IPS-15b (cell line): Measurements from ENCODE around the gene SRPK2.
A peak's percentile ranks its signal among the peaks of the same experiment; 100 is the strongest.
"Not testable (repeated sequence)": the region's sequence is repeated elsewhere in the genome, so short reads cannot be mapped to it uniquely, and the experiment has no call there.

Experiments
- H3K27me3 ChIP-seq: one replicate; pipeline ENCODE4 v1.6.1; 2013; ENCODE audit warnings: low read length; ENCODE audit not compliant: control insufficient read depth, insufficient read depth
- H3K36me3 ChIP-seq: one replicate; pipeline ENCODE4 v1.6.1; 2013; ENCODE audit warnings: low read length; ENCODE audit not compliant: control insufficient read depth, insufficient read depth
- H3K4me1 ChIP-seq: one replicate; pipeline ENCODE4 v1.6.1; 2013; ENCODE audit warnings: mild to moderate bottlenecking, low read length; ENCODE audit not compliant: control insufficient read depth, insufficient read depth
- H3K4me3 ChIP-seq: one replicate; pipeline ENCODE4 v1.5.1; 2013; ENCODE audit warnings: low read depth, low read length
- H3K9ac ChIP-seq: one replicate; pipeline ENCODE4 v1.6.1; 2013; ENCODE audit warnings: low read depth, mild to moderate bottlenecking, low read length
- H3K9me3 ChIP-seq: one replicate; pipeline ENCODE4 v1.6.1; 2013; ENCODE audit warnings: mild to moderate bottlenecking, low read length; ENCODE audit not compliant: control insufficient read depth, insufficient read depth

SRPK2 gene

GRCh38 chr7:105388356-105389087 lies at the start of gene SRPK2:
SRPK2 (minus strand) TSS chr7:105388921.
- Histone ChIP-seq H3K9ac (peak within 1 kb of the TSS; percentile 14), H3K4me1 (peaks cover 4% of the 10 kb centered on the region), H3K36me3 (no peaks in the 10 kb centered on the region), H3K4me3 (peak within 1 kb of the TSS; percentile 63), H3K27me3 (no peaks in the 10 kb centered on the region), H3K9me3 (no peaks in the 10 kb centered on the region)

DNA sequence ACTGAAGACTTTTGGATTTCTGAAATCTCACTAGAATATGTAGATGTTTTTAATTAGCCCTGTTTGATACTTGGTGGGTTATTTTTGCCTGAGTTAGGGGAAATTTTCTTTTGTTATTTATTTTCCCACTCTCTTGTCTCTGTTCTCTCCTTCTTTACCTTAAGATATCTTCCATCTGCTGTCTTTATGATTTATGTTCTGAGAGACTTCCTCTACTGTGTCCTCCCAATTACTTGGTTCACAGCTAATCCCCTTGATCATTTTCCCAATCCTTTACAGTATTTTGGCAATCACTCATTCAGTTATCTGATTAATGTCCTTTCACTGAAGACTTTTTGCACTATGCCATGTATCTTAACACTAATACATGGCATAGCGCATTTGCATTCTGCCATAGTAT lies 49.5 kb upstream of the SRPK2 start:
- Histone ChIP-seq H3K36me3 (no peaks in the 10 kb centered on the region), H3K27me3 (no peaks in the 10 kb centered on the region), H3K9me3 (no peaks in the 10 kb centered on the region), H3K4me1 (no peaks in the 10 kb centered on the region), H3K9ac (no peak overlapping the region), H3K4me3 (no peak overlapping the region)

DNA sequence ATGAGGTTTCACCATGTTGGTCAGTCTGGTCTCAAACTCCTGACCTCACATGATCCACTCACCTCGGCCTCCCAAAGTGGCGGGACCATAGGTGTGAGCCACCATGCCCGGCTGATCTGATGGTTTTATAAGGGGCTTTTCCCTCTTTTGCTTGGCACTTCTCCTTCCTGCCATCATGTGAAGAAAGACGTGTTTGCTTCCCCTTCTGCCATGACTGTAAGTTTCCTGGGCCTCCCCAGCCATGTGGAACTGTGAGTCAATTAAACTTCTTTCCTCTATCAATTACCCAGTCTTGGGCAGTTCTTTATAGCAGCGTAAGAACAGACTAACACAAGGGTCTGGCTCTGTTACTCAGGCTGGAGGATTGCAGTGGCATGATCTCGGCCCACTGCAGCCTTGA lies 48.6 kb upstream of the SRPK2 start:
- not testable (repeated sequence) for H3K4me3 ChIP-seq, H3K9me3 ChIP-seq, H3K9ac ChIP-seq, H3K36me3 ChIP-seq, H3K4me1 ChIP-seq, H3K27me3 ChIP-seq

- Histone ChIP-seq H3K4me1 (no peaks in the 10 kb centered on the region), H3K4me3 (no peak overlapping the region), H3K9ac (no peak overlapping the region), H3K27me3 (no peaks in the 10 kb centered on the region), H3K36me3 (no peaks in the 10 kb centered on the region), H3K9me3 (no peaks in the 10 kb centered on the region)
Measured at GRCh38 chr7:105429746-105430612, 41.3 kb upstream of the SRPK2 start.

DNA sequence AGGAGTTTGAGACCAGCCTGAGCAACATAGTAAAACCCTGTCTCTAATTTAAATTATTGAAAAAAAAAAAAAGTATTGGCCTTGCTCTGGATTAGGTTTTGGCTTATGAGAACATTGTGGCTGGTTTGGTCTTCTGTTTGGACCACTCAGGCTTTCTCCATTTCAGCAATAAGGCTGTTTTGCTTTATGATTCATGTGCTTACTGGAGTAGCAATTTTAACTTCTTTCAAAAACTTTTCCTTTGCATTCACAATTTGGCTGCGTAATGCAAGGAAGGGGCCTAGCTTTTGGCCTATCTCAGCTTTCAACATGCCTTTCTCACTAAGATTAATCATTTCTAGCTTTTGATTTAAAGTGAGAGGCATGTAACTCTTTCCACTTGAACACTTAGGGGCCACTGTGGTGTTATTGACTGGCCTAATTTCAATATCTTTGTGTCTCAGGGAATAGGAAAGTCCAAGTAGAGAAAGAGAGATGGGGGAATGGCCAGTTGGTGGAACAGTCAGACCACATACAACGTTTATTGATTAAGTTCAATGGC lies 38.0 kb upstream of the SRPK2 start:
- H3K9me3 ChIP-seq: no peaks in the 10 kb centered on the region
- H3K36me3 ChIP-seq: no peaks in the 10 kb centered on the region
- no peak overlapping the region for H3K9ac ChIP-seq
- H3K4me1 ChIP-seq: no peaks in the 10 kb centered on the region
- no peaks in the 10 kb centered on the region for H3K27me3 ChIP-seq
- H3K4me3 ChIP-seq: no peak overlapping the region

- Histone ChIP-seq H3K4me1 (no peaks in the 10 kb centered on the region), H3K27me3 (no peaks in the 10 kb centered on the region), H3K9ac (no peak overlapping the region), H3K36me3 (no peaks in the 10 kb centered on the region), H3K4me3 (no peak overlapping the region), H3K9me3 (no peaks in the 10 kb centered on the region)
Measured at GRCh38 chr7:105423987-105424386, 35.3 kb upstream of the SRPK2 start.

DNA sequence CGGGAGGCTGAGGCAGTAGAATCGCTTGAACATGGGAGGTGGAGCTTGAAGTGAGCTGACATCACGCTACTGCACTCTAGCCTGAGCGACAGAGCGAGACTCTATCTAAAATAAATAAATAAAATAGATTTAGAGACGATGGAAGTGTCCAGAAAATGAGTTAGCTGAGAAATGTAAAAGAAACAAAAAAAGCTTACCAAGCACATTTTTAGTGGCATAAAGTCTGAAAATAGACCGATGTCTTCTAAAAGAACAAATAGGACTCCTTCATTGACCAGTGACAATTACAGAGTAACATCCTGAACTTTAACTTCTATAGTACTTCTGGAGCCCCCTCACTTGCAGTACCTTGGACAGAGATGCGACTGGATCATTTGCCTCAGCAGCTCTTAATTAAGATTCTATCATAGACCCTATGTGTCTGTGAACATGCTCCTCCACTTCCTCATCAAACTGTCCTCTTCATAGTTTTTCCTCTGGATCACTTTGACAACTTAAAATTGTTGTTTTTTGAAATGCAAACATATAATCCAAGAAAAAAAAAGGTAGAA lies 25.2 kb upstream of the SRPK2 start:
- Histone ChIP-seq H3K36me3 (no peaks in the 10 kb centered on the region), H3K4me3 (no peak overlapping the region), H3K27me3 (no peaks in the 10 kb centered on the region), H3K9ac (no peak overlapping the region), H3K9me3 (no peaks in the 10 kb centered on the region), H3K4me1 (no peaks in the 10 kb centered on the region)

GRCh38 chr7:105410774-105411173 lies 22.1 kb upstream of the SRPK2 start:
- H3K9me3 ChIP-seq, H3K27me3 ChIP-seq, H3K4me1 ChIP-seq, H3K9ac ChIP-seq, H3K36me3 ChIP-seq, H3K4me3 ChIP-seq: not testable (repeated sequence)

DNA sequence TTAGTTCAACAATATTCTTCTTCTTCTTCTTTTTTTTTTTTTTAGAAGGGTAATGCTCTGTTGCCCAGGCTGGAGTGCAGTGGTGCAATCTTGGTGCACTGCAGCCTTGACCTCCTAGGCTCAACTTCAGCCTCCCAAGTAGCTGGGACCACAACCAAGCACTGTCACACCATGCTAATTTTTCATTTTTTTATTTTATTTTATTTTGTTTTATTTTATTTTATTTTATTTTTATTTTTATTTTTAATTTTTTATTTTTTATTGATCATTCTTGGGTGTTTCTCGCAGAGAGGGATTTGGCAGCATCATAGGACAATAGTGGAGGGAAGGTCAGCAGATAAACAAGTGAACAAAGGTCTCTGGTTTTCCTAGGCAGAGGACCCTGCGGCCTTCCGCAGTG lies 21.1 kb upstream of the SRPK2 start:
- H3K4me1 ChIP-seq, H3K4me3 ChIP-seq, H3K27me3 ChIP-seq, H3K9ac ChIP-seq, H3K36me3 ChIP-seq, H3K9me3 ChIP-seq: not testable (repeated sequence)

- Histone ChIP-seq H3K36me3 (no peaks in the 10 kb centered on the region), H3K4me1 (no peaks in the 10 kb centered on the region), H3K4me3 (no peak overlapping the region), H3K9me3 (no peaks in the 10 kb centered on the region), H3K9ac (no peak overlapping the region), H3K27me3 (no peaks in the 10 kb centered on the region)
Measured at GRCh38 chr7:105408791-105409410, 20.2 kb upstream of the SRPK2 start.

- H3K4me3 ChIP-seq: no peak overlapping the region
- H3K9ac ChIP-seq: no peak overlapping the region
Measured at GRCh38 chr7:105403128-105403527, 14.4 kb upstream of the SRPK2 start.

More at GRCh38 chr7:105403128-105403527, 14.4 kb upstream of the SRPK2 start:
- Histone ChIP-seq H3K36me3 (no peaks in the 10 kb centered on the region), H3K27me3 (no peaks in the 10 kb centered on the region), H3K9me3 (no peaks in the 10 kb centered on the region), H3K4me1 (no peaks in the 10 kb centered on the region)
